ENCODE data around the gene RGS7. TPM values are rescaled to one million over a fixed set of nuclear protein-coding genes. Genes with fewer than 3 reads are reported as not detected.

The RGS7 gene
- total RNA-seq, 1 experiment from 2014 or later, result 0.10 TPM

- TF ChIP-seq TCF7L2 (IDR thresholded peaks at IDR 0.05; ENCODE audit: low read depth, low read length) (no peak), CTCF (IDR thresholded peaks at IDR 0.05) (no peak), POLR2AphosphoS5 (IDR thresholded peaks at IDR 0.05; ENCODE audit: low read depth, low read length) (no peak)
- Histone ChIP-seq H3K9me3 (ENCODE audit: control insufficient read depth, insufficient read depth, low read depth, low read length) (no peaks in the 10 kb centered on the region), H3K4me3 (ENCODE audit: low read depth in 2 of 2, low read length in 2 of 2) (no peak overlapping the region), H3K4me1 (ENCODE audit: control insufficient read depth, insufficient read depth, low read length) (no peaks in the 10 kb centered on the region), H3K27ac (ENCODE audit: low read length) (no peak overlapping the region), H3K27me3 (ENCODE audit: control insufficient read depth, insufficient read depth, low read length) (no peaks in the 10 kb centered on the region), H3K36me3 (ENCODE audit: control insufficient read depth, insufficient read depth, low read length) (no peaks in the 10 kb centered on the region)
- BruUV-seq (replicated peaks), result no TSS peak
- intact Hi-C loops (cut with micrococcal nuclease; ENCODE audit: unreplicated experiment), result no loop called here
- in situ Hi-C loops (cut with HindIII; ENCODE audit: low pct_unique_long_range_greater_than_20kb, low sequenced_read_pairs), result no loop called here
- POLR2A ChIA-PET, result no interaction called here
- no peak for ATAC-seq
- CTCF ChIA-PET, result no interaction called here
- no peak for DNase-seq (ENCODE audit: low read depth, low spot score)
Measured at GRCh38 chr1:241157435-241157834, 199.6 kb downstream of the RGS7 start.

- intact Hi-C loops (cut with micrococcal nuclease; ENCODE audit: unreplicated experiment), result no loop called here
- ChIA-PET CTCF (interaction anchor here (0.6 kb wide), 1 partner anchor 424 kb away, joined by 3 read pairs; no protein-coding TSS in a partner anchor), POLR2A (no interaction called here)
- no peak for TF ChIP-seq REST (IDR thresholded peaks at IDR 0.05; ENCODE audit: insufficient read depth in 1 of 2, low read depth in 2 of 2, low read length in 1 of 2)
- no peak for TF ChIP-seq TCF7L2 (IDR thresholded peaks at IDR 0.05; ENCODE audit: low read depth, low read length)
- TF ChIP-seq SIN3A (IDR thresholded peaks at IDR 0.05; ENCODE audit: borderline replicate concordance, insufficient read depth, low read depth, low read length), result no peak
- no peak for TF ChIP-seq POLR2AphosphoS5 (IDR thresholded peaks at IDR 0.05; ENCODE audit: low read depth, low read length)
- no peak for TF ChIP-seq CTCF (IDR thresholded peaks at IDR 0.05)
- ATAC-seq (peak; percentile 78), DNase-seq (ENCODE audit: low read depth, low spot score) (peak; percentile 55)
- H3K27ac ChIP-seq (ENCODE audit: low read length), result no peak overlapping the region
- no peaks in the 10 kb centered on the region for H3K27me3 ChIP-seq (ENCODE audit: control insufficient read depth, insufficient read depth, low read length)
- H3K9me3 ChIP-seq (ENCODE audit: control insufficient read depth, insufficient read depth, low read depth, low read length), result no peaks in the 10 kb centered on the region
- in situ Hi-C loops (cut with HindIII; ENCODE audit: low pct_unique_long_range_greater_than_20kb, low sequenced_read_pairs), result no loop called here
- H3K4me3 ChIP-seq (ENCODE audit: low read depth in 2 of 2, low read length in 2 of 2), result no peak overlapping the region
- BruUV-seq (replicated peaks), result no TSS peak
- no peaks in the 10 kb centered on the region for H3K4me1 ChIP-seq (ENCODE audit: control insufficient read depth, insufficient read depth, low read length)
- H3K36me3 ChIP-seq (ENCODE audit: control insufficient read depth, insufficient read depth, low read length), result no peaks in the 10 kb centered on the region
Measured at GRCh38 chr1:241156231-241156965, 200.6 kb downstream of the RGS7 start.
